Progenitor cell of endocrine pancreas (in vitro differentiated cells): Measurements from ENCODE around the gene THBS1. TPM values are rescaled to one million over a fixed set of nuclear protein-coding genes. Genes with fewer than 3 reads are reported as not detected.

Experiments
- DNase-seq: peaks from one replicate; pipeline ENCODE4 v3.0.0; 2021; ENCODE audit warnings: low spot score; ENCODE audit not compliant: unreplicated experiment
- H3K27ac Mint-ChIP-seq: 2 replicates; pipeline ENCODE4 v1.8.0; 2021; ENCODE audit warnings: mild to moderate bottlenecking, moderate library complexity, mixed read lengths
- H3K27me3 Mint-ChIP-seq: 2 replicates; pipeline ENCODE4 v1.8.0; 2021; ENCODE audit warnings: mixed read lengths
- H3K36me3 Mint-ChIP-seq: 2 replicates; pipeline ENCODE4 v1.8.0; 2022; ENCODE audit warnings: mixed read lengths; ENCODE audit not compliant: insufficient read depth
- H3K4me1 Mint-ChIP-seq: 2 replicates; pipeline ENCODE4 v1.8.0; 2021; ENCODE audit warnings: low read depth, mixed read lengths
- H3K4me3 Mint-ChIP-seq: 2 replicates; pipeline ENCODE4 v1.8.0; 2021; ENCODE audit warnings: low read depth, mild to moderate bottlenecking, moderate library complexity, mixed read lengths
- H3K9me3 Mint-ChIP-seq: 2 replicates; pipeline ENCODE4 v1.8.0; 2021; ENCODE audit warnings: low read depth, mixed read lengths
- total RNA-seq: library from RNA; stranded (reverse); gene quantifications from 2 replicates; pipeline ENCODE4 v1.2.1, GENCODE V29; 2021
- TF ChIP-seq, protein P1 (sequence below): fragments of 200-600 bp; sonication (generic); IDR thresholded peaks from one replicate; pipeline ENCODE4 v1.5.0; 2021; ENCODE audit warnings: antibody characterized with exemption, mild to moderate bottlenecking; ENCODE audit not compliant: unreplicated experiment

The THBS1 gene
- total RNA-seq, 1 donor from 2014 or later: 22.9 TPM

DNA sequence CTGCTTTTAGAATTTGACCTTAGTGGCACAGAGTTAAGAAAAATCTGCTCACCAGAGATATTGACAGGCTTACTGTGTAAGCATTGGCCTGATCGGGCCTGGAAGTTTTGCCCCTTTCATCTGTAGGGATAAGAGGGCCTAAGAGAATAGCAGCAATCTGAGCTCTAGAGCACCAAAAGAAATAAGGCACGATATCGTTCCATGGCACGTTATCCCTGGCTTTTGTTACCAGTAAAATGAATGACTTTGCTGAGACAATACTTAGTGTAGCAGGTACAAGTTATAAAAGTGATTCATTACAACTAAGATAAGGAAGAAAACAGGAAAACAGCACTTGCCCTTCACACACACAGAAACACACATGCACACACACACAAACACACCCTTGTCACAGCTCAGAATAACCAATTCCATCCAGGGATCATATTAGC lies 5.0 kb downstream of the THBS1 start:
- Mint-ChIP-seq H3K36me3 (peaks cover 10% of the 10 kb centered on the region), H3K9me3 (no peaks in the 10 kb centered on the region), H3K27me3 (peaks cover 7% of the 10 kb centered on the region), H3K4me3 (no peak overlapping the region), H3K27ac (no peak overlapping the region), H3K4me1 (peaks cover 22% of the 10 kb centered on the region)
- no peak for DNase-seq
- TF ChIP-seq, protein P1, sequence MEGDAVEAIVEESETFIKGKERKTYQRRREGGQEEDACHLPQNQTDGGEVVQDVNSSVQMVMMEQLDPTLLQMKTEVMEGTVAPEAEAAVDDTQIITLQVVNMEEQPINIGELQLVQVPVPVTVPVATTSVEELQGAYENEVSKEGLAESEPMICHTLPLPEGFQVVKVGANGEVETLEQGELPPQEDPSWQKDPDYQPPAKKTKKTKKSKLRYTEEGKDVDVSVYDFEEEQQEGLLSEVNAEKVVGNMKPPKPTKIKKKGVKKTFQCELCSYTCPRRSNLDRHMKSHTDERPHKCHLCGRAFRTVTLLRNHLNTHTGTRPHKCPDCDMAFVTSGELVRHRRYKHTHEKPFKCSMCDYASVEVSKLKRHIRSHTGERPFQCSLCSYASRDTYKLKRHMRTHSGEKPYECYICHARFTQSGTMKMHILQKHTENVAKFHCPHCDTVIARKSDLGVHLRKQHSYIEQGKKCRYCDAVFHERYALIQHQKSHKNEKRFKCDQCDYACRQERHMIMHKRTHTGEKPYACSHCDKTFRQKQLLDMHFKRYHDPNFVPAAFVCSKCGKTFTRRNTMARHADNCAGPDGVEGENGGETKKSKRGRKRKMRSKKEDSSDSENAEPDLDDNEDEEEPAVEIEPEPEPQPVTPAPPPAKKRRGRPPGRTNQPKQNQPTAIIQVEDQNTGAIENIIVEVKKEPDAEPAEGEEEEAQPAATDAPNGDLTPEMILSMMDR: no peak

DNA sequence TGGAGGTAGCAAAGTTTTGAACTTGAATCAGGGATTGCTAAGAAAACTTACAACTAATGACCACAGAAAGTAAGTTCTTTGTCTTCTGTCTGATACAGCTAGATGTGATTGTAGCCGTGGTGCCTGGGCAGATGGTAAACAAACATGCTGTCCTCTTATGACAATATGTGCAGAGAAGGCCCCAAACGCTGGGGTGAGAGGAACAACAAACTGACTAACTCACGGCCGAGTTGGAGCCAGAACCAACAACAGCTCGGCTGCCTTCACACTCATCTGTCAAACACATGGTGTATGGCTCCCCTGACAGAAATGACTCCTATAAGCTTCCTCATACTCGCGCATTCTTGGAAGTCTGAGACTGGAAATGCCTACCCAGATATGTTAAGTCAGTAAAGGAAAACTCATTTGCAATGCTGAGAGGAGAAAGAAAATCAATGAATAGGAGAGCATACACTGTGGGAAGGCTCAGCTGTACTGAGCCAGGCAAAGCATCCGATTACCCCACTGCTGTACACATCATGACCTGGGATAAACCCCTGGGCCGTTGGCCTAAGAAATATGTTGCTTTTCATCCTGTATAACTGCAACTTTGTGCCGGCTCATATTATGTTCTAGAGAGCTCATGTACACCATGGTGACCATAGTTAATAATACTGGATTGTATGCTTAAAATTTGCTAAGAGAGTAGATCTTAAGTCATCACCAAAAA lies 5.7 kb downstream of the THBS1 start:
- TF ChIP-seq, protein P1: no peak
- Mint-ChIP-seq H3K9me3 (no peaks in the 10 kb centered on the region), H3K4me3 (no peak overlapping the region), H3K27ac (peak overlapping the region; percentile 17), H3K27me3 (peaks cover 4% of the 10 kb centered on the region), H3K4me1 (peaks cover 18% of the 10 kb centered on the region), H3K36me3 (peaks cover 11% of the 10 kb centered on the region)
- no peak for DNase-seq

DNA sequence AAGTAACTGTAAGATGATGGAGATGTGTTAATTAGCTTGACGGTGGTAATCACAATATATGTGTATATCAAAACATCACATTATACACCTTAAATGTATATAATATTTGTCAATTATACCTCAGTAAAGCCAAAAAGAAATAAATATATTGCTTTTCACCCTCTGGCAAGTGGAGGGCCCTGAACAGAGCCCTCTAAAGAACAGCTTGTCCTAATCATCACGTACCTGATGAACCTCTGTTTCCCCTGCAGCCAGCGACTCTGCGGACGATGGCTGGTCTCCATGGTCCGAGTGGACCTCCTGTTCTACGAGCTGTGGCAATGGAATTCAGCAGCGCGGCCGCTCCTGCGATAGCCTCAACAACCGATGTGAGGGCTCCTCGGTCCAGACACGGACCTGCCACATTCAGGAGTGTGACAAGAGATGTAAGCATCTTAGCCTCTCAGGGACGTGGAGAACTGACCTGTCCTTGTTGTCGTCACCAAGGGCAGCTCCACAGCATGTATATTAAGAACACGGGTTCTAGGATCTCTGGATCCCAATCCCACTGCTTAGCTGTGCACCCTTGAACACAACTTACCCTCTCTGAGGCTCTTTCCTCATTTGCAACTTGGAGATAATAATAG lies 6.3 kb downstream of the THBS1 start:
- TF ChIP-seq, protein P1: no peak
- Mint-ChIP-seq H3K9me3 (no peaks in the 10 kb centered on the region), H3K36me3 (peaks cover 11% of the 10 kb centered on the region), H3K4me3 (no peak overlapping the region), H3K27ac (no peak overlapping the region), H3K4me1 (peaks cover 17% of the 10 kb centered on the region), H3K27me3 (peaks cover 2% of the 10 kb centered on the region)
- no peak for DNase-seq

DNA sequence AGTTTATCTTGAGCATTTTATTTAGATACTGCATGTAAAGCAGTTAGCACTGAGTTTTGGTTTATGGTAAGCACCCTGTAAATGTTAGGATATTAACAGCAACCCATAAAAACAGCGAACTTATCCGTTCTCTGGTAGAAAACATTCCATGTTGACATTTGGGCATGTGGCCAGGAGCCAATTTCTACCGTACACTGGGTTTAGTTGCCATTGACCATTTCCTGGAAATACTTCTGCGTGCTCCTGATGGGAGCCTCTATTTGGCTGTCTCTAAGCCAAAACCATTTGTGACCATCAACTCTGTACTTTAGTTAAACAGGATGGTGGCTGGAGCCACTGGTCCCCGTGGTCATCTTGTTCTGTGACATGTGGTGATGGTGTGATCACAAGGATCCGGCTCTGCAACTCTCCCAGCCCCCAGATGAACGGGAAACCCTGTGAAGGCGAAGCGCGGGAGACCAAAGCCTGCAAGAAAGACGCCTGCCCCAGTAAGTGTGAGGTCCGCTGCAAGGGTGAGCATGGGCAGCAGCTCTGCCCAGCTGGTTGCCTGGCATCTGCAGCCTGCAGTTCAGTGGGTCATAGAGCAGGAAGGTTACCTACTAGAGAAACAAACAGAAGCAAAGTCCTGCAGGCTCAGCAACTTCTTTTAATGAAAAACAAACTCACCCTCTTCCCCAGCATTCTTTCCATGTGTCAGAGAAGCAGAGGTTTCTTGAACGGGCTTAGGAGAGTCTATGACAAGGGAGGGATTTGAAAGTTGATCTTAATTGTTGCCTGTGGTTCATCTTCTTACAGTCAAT lies 7.1 kb downstream of the THBS1 start:
- H3K27me3 Mint-ChIP-seq: no peaks in the 10 kb centered on the region
- TF ChIP-seq, protein P1: no peak
- H3K36me3 Mint-ChIP-seq: peaks cover 16% of the 10 kb centered on the region
- H3K4me1 Mint-ChIP-seq: peaks cover 17% of the 10 kb centered on the region
- no peak overlapping the region for H3K27ac Mint-ChIP-seq
- DNase-seq: no peak
- H3K4me3 Mint-ChIP-seq: no peak overlapping the region
- no peaks in the 10 kb centered on the region for H3K9me3 Mint-ChIP-seq

DNA sequence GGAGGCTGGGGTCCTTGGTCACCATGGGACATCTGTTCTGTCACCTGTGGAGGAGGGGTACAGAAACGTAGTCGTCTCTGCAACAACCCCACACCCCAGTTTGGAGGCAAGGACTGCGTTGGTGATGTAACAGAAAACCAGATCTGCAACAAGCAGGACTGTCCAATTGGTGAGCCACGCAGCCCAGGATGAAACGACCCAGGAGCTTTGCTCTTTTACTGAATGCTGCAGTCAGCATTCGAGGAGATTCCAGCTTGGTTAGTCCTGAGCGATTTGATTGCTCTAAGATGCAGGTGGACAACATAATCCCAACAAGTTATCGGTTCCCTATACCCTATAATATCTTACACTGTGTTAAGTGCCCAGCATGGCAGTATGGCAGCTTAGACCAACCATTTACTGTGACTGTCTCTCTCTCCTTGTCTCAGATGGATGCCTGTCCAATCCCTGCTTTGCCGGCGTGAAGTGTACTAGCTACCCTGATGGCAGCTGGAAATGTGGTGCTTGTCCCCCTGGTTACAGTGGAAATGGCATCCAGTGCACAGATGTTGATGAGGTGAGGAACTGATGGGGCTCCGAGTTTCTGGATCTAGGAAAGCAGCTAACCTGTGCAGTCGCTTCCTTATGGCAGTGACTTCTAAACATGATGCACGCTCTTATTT lies 7.8 kb downstream of the THBS1 start:
- H3K27ac Mint-ChIP-seq: no peak overlapping the region
- TF ChIP-seq, protein P1: no peak
- peaks cover 17% of the 10 kb centered on the region for H3K4me1 Mint-ChIP-seq
- DNase-seq: no peak
- no peak overlapping the region for H3K4me3 Mint-ChIP-seq
- H3K27me3 Mint-ChIP-seq: no peaks in the 10 kb centered on the region
- H3K36me3 Mint-ChIP-seq: peaks cover 16% of the 10 kb centered on the region
- no peaks in the 10 kb centered on the region for H3K9me3 Mint-ChIP-seq
